Transverse colon (tissue), 3 donors: ENCODE results near the gene PACS1.

ENCODE experiments used
- CTCF ChIP-seq, 5 experiments: fragments of 200-600 bp in 3 of 5; fragments of 450-650 bp in 2 of 5; sonication (generic) in 3 of 5; IDR thresholded peaks; 1 replicate in 2 of 5; 2 replicates in 3 of 5; pipeline ENCODE4 v1.5.1; 2016 to 2017; ENCODE audit warnings: antibody characterized with exemption in 5 of 5, inconsistent platforms in 3 of 5, mild to moderate bottlenecking in 2 of 5, moderate library complexity in 1 of 5
- POLR2A ChIP-seq: fragments of 450-650 bp; IDR thresholded peaks from one replicate; pipeline ENCODE4 v1.6.1; 2016; ENCODE audit warnings: antibody characterized with exemption, mild to moderate bottlenecking, moderate library complexity

DNA sequence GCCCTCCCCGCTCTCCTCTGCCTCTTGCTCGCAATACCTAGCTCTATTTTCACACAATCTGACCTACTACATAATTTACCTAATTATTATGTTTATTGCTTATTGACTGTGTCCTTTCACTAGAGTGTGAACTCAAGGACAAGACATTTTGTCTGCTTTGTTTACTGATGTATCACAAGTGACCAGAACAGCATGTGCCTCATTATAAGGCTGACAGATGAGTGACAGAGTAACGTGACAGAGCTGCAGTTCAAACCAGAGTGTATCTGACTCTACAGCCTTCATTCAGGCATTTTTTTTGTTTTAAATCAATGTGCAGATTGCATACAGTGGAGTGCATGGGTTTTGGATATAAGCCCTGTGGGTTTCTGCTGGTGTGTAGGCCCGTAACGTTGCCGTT, 116.4 kb downstream of the PACS1 start:
- no peak for TF ChIP-seq CTCF (IDR thresholded peaks at IDR 0.05)
- no peak for TF ChIP-seq POLR2A
